Breast epithelium (tissue), 4 donors: Measurements from ENCODE around the gene MINDY2. TPM values are rescaled to one million over a fixed set of nuclear protein-coding genes. Genes with fewer than 3 reads are reported as not detected.
A peak's percentile ranks its signal among the peaks of the same experiment; 100 is the strongest.

Experiments used
- DNase-seq, 2 donors: peaks; one replicate each; pipeline ENCODE4 v3.0.0-alpha.2; 2019; ENCODE audit warnings: low spot score in 2 of 2
- H3K27ac ChIP-seq, 2 donors: fragments of 200-600 bp; sonication (generic) in 1 of 2; one replicate each; pipeline ENCODE4 v1.5.1; 2016 to 2019; ENCODE audit warnings: mild to moderate bottlenecking in 1 of 2
- H3K27me3 ChIP-seq, 2 donors: fragments of 200-600 bp; sonication (generic) in 1 of 2; one replicate each; pipeline versions ENCODE4 v1.5.1 to v1.6.0; 2017 to 2019; ENCODE audit warnings: control low read depth in 1 of 2, mild to moderate bottlenecking in 1 of 2
- H3K36me3 ChIP-seq: fragments of 200-600 bp; one replicate; pipeline ENCODE4 v1.5.1; 2019
- H3K4me1 ChIP-seq, 2 donors: fragments of 200-600 bp; sonication (generic); one replicate each; pipeline ENCODE4 v1.5.1; 2016 to 2019; ENCODE audit warnings: control low read depth in 1 of 2
- H3K4me3 ChIP-seq, 3 donors: fragments of 200-600 bp; sonication (generic); 1 replicate in 2 of 3; 2 replicates in 1 of 3; pipeline ENCODE4 v1.5.1; 2016 to 2019; ENCODE audit warnings: mild to moderate bottlenecking in 3 of 3, moderate library complexity in 2 of 3
- H3K9me3 ChIP-seq, 2 donors: fragments of 200-600 bp; sonication (generic) in 1 of 2; one replicate each; pipeline ENCODE4 v1.5.1; 2016 to 2019; ENCODE audit warnings: control low read depth in 1 of 2
- CTCF ChIP-seq, 3 donors: fragments of 450-650 bp; IDR thresholded peaks; one replicate each; pipeline ENCODE4 v1.5.1; 2016 to 2017; ENCODE audit warnings: antibody characterized with exemption in 3 of 3, mild to moderate bottlenecking in 3 of 3, moderate library complexity in 3 of 3
- POLR2A ChIP-seq: fragments of 450-650 bp; IDR thresholded peaks from one replicate; pipeline ENCODE4 v1.6.1; 2016; ENCODE audit warnings: antibody characterized with exemption, mild to moderate bottlenecking, moderate library complexity
- POLR2AphosphoS5 ChIP-seq, 3 donors: sonication (generic); formaldehyde crosslinking; IDR thresholded peaks; one replicate each; pipeline ENCODE4 v1.6.1; 2017; ENCODE audit warnings: antibody characterized with exemption in 3 of 3
- intact Hi-C: fragments of 100-400 bp; cut with DNase I; formaldehyde crosslinking; loops from one replicate; pipeline ENCODE4 v1.15.1; 2023; ENCODE audit warnings: low total_unique reads
- total RNA-seq, 3 donors: library from RNA; depleted of rRNA; stranded (reverse); fragments of >200 nt; gene quantifications; one replicate each; pipeline ENCODE4 v1.1.0, GENCODE V29; 2016

MINDY2 gene
- total RNA-seq: 10 to 100 TPM; 11.8 to 22.5 (median 17.7) TPM

- Histone ChIP-seq H3K4me3 (peak within 1 kb of the TSS; percentile 83 to 99 (median 93)), H3K4me1 (peaks cover 0 to 5% of the 10 kb centered on the region in 2 donors), H3K27me3 (no peaks in the 10 kb centered on the region), H3K36me3 (no peaks in the 10 kb centered on the region), H3K27ac (peak within 1 kb of the TSS; percentile 97 to 99), H3K9me3 (no peaks in the 10 kb centered on the region)
- TF ChIP-seq POLR2AphosphoS5 (IDR thresholded peaks at IDR 0.05): peak; percentile 87 to 88 (median 88)
- peak; percentile 6 to 25 (median 13) for TF ChIP-seq CTCF (IDR thresholded peaks at IDR 0.05)
- TF ChIP-seq POLR2A: peak; percentile 40
- peak; percentile 97 for DNase-seq
- intact Hi-C loops: no loop called here
These were observed at the start of gene MINDY2 for GRCh38 chr15:58770857-58771620. Gene MINDY2, plus strand, starts transcription at chr15:58771302. Its CDS starts 94 bp downstream, at chr15:58771396.

DNA sequence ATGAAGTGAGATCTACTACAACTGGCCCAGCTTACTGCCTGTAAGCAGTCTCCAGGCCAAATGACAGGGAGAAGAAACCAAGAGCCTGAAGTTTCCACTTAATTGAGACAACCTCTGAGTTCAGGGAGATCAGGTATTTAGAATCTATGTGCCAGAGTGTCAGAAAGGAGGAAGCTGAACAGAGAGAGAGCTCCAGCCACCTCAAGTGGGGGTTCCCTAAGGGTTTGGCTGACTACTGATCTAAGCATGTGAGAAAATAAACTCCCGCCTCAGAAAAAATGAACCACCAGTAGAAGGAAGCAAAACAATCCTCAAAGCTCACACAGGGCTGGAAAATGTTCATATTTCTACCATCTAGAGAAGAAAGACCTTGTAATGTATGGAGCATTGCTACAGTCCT is 46.6 kb upstream of the MINDY2 start:
- H3K4me1 ChIP-seq: no peaks in the 10 kb centered on the region
- DNase-seq: no peak
- H3K9me3 ChIP-seq: no peaks in the 10 kb centered on the region
- H3K27me3 ChIP-seq: no peaks in the 10 kb centered on the region
- no peak for TF ChIP-seq POLR2AphosphoS5 (IDR thresholded peaks at IDR 0.05)
- no peak for TF ChIP-seq POLR2A
- no peak for TF ChIP-seq CTCF (IDR thresholded peaks at IDR 0.05)
- intact Hi-C loops: no loop called here
- peak overlapping the region in 1 of 2 donors; percentile 61 for H3K27ac ChIP-seq
- H3K4me3 ChIP-seq: no peak overlapping the region
- H3K36me3 ChIP-seq: no peaks in the 10 kb centered on the region

GRCh38 chr15:58726867-58727266 is 44.2 kb upstream of the MINDY2 start:
- TF ChIP-seq POLR2AphosphoS5 (IDR thresholded peaks at IDR 0.05) (no peak), CTCF (IDR thresholded peaks at IDR 0.05) (no peak), POLR2A (no peak)
- no peak overlapping the region for H3K27ac ChIP-seq
- H3K4me3 ChIP-seq: no peak overlapping the region
- intact Hi-C loops: no loop called here
- no peaks in the 10 kb centered on the region for H3K4me1 ChIP-seq
- H3K27me3 ChIP-seq: no peaks in the 10 kb centered on the region
- no peaks in the 10 kb centered on the region for H3K9me3 ChIP-seq
- DNase-seq: no peak
- H3K36me3 ChIP-seq: no peaks in the 10 kb centered on the region

GRCh38 chr15:58731756-58732535 is 39.2 kb upstream of the MINDY2 start:
- H3K27ac ChIP-seq: no peak overlapping the region
- intact Hi-C loops: no loop called here
- no peaks in the 10 kb centered on the region for H3K27me3 ChIP-seq
- no peaks in the 10 kb centered on the region for H3K36me3 ChIP-seq
- DNase-seq: no peak
- H3K4me1 ChIP-seq: no peaks in the 10 kb centered on the region
- H3K9me3 ChIP-seq: no peaks in the 10 kb centered on the region
- H3K4me3 ChIP-seq: no peak overlapping the region
- TF ChIP-seq CTCF (IDR thresholded peaks at IDR 0.05) (no peak), POLR2A (no peak), POLR2AphosphoS5 (IDR thresholded peaks at IDR 0.05) (no peak)
